ENCODE measurements around the gene LRRC8B.

GRCh38 chr1:89565521-89565920 is 40.9 kb downstream of the LRRC8B start:
- TF ChIP-seq, protein P1, sequence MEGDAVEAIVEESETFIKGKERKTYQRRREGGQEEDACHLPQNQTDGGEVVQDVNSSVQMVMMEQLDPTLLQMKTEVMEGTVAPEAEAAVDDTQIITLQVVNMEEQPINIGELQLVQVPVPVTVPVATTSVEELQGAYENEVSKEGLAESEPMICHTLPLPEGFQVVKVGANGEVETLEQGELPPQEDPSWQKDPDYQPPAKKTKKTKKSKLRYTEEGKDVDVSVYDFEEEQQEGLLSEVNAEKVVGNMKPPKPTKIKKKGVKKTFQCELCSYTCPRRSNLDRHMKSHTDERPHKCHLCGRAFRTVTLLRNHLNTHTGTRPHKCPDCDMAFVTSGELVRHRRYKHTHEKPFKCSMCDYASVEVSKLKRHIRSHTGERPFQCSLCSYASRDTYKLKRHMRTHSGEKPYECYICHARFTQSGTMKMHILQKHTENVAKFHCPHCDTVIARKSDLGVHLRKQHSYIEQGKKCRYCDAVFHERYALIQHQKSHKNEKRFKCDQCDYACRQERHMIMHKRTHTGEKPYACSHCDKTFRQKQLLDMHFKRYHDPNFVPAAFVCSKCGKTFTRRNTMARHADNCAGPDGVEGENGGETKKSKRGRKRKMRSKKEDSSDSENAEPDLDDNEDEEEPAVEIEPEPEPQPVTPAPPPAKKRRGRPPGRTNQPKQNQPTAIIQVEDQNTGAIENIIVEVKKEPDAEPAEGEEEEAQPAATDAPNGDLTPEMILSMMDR (optimal IDR thresholded peaks at IDR 0.05 in 1 of 3, IDR thresholded peaks at IDR 0.05 in 1 of 3, conservative IDR thresholded peaks at IDR 0.05 in 1 of 3; ENCODE audit: extremely low read depth in 1 of 3, insufficient read depth in 2 of 3, low read length in 3 of 3): no peak
- TF ChIP-seq EZH2 (IDR thresholded peaks at IDR 0.05; ENCODE audit: low read length): no peak
